ENCODE data around the gene SLC48A1.
"Not testable (repeated sequence)": the region's sequence is repeated elsewhere in the genome, so short reads cannot be mapped to it uniquely, and the experiment has no call there.

SLC48A1 gene

GRCh38 chr12:47791351-47791746, 18.3 kb downstream of the SLC48A1 start:
- DNase-seq (ENCODE audit: low read depth): no peak

DNA sequence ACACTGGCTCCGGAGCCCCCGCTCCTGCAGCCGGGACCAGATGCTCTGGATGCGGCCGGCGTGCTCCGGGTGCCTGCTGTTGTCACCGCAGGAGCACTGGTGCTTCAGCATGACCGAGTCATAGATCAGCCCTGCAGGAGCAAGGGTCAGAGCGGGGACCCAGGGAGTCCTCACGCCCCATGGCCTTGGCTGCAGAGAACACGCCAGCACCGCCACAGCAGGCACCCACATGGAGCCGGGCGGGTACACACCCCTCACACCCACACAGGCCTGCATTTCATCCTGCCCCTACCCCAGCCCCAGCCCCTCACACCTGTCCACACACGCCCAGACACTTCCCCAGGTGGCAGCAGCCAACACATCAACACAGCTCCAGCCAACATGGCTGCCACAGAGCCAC, 18.8 kb downstream of the SLC48A1 start:
- DNase-seq (ENCODE audit: low read depth): no peak

DNA sequence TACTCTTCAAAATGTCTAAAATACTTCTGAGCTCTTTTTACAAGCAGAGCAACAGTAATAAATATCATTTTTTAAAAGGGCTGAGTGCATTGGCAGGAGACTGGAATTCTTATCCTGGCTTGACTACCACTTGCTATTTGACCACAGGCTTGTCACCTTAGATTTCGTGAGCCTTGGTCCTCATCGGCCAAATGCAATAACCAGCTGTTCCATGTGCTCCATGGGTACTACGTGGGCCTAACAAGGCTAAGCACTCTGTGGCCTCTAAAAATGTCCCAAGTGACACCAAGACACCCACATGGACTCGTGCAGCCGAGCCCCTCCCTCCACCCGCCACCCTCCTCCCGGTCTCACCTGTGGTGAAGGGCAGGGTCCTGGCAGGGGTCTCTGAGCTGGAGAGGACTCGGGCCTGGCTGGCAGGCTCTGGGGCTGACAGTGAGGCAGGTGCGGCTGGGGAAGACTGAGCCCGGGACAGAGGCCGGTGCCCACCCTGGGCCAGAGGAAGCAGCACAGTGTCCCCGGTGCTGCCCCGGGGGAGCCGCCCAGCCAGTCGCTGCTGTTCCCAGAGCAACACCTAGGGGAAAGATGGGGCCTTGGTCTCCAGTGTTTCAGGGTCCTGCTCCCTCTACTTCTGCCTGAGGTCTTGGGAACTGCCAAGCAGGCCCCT, 20.1 kb downstream of the SLC48A1 start:
- no peak for DNase-seq (ENCODE audit: low read depth)

- no peak for DNase-seq (ENCODE audit: low read depth)
Measured at GRCh38 chr12:47794679-47795078, 21.6 kb downstream of the SLC48A1 start.

- DNase-seq (ENCODE audit: low read depth): no peak
Measured at GRCh38 chr12:47795121-47795813, 22.2 kb downstream of the SLC48A1 start.

DNA sequence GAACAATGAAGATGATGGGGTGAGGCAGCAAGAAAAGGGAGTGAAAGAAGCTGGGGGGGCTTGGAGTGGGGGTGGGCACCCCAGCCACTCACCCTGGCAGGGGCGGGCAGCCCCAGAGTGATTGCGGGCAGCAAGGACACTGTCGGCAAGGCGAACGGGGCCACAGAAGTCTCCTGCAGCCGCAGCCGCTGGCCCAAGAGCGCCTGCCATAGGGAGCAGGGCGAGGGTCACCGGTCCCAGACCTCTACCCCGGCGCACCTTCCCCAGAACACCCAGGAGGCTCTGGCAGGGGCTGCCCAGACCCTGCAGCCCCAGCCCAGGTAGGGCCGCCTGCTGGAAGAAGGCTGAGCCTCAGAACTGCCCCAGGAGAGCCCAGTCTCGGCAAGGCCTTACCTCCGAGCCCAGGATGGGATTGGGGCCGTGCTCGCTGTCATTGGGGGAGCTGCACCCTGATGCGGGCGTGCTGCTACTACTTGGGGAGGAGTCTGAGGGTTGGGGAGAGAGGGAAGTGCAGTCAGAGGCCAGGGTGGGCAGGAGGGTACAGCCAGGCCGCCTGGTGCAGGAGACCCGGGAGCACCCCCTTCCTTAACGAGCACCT, 22.9 kb downstream of the SLC48A1 start:
- no peak for DNase-seq (ENCODE audit: low read depth)

- DNase-seq (ENCODE audit: low read depth): no peak
Measured at GRCh38 chr12:47797441-47797840, 24.4 kb downstream of the SLC48A1 start.

GRCh38 chr12:47798382-47798948, 25.4 kb downstream of the SLC48A1 start:
- no peak for DNase-seq (ENCODE audit: low read depth)

GRCh38 chr12:47799357-47799955, 26.4 kb downstream of the SLC48A1 start:
- no peak for DNase-seq (ENCODE audit: low read depth)

DNA sequence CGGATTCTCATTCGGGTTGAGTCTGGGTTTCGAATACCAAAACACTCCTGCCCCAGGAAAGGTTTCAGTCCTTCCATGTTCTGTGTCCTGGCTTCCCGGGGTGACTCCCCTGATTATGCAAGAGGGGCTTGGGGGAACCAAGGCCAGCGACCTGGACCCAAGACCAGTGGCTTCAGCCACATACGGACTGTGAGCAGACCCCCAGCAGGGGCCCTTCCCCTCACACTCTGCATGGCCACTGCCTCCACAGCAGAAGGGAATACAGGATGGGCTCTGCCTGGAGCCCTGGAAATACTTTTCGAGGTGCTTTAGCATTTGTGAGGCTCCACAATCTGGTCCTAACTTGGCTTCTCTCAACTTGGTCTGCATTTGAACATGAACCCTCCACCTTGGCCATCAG, 27.5 kb downstream of the SLC48A1 start:
- no peak for DNase-seq (ENCODE audit: low read depth)

- DNase-seq (ENCODE audit: low read depth): no peak
Measured at GRCh38 chr12:47801170-47801903, 28.3 kb downstream of the SLC48A1 start.

GRCh38 chr12:47801904-47802246, 28.8 kb downstream of the SLC48A1 start:
- no peak for DNase-seq (ENCODE audit: low read depth)

DNA sequence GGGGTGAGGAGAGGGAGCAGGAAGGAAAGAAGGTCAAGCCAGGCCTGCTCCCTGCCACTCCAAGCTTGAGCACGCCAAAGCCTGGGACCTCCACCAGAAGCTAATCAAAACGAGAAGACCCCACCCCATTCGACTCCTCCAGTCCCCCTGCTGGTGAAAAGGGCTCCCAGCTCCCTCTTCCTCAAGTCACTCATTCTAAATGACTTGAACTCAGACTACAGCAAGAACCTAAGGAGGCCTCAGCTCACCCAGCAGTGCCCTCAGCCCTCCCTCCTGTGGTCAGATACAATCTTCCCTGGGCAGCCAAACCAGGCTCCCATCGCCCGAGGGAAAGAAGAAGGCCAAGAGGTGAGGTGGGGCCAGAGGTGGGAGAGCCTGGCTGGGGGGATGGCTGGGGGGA, 29.3 kb downstream of the SLC48A1 start:
- no peak for DNase-seq (ENCODE audit: low read depth)

DNA sequence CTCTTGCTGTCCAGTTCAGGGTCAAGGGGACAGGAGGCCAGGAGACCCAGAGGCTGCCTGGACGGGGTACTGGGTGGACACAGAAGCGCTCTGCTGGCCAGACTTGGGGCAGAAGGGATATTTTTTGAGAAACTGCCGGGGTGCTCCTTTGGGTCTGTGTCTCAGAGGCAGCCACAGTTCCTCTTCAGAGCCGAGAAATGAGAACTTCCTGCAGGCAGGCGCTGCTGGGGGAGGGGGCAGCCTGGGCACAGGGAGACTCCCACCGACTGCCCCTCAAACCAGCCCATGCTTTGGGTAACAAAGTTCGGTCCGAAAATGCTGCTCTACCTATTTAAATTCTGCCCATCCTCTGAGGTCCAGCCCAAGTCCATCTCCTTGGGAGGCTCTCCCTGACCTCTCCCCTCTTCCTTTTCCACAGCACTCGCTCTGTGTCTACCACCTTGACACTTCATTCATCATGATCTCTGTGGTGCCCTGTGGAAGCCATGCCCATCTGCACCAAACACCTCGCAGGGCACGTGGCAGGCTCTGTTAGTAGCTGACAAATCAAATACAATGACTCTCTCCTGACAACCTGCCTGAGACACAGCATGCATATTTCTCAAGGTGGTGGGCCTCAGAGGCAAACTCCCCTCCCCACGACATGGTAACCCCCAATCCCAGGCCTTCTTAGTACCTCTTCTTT, 30.3 kb downstream of the SLC48A1 start:
- DNase-seq (ENCODE audit: low read depth): no peak

DNA sequence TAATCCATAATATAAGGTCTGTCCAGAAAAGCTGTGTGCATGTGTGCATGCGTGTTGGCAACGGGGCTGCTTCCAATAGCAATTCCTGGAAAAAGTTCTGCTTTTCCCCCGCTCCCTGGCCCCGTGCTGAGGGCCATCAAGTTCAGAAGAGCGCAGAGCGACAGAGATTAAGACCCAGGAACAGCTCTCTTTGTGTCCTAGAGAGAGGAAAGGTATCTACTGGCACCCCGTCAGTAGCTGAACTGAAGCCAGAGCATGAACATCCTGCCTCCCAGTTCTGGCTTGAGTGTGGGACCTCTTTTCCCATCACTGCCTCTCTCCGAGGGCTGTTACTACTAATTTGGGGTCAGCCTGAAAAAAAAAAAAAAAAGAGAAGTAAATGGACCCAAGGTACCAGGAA, 31.1 kb downstream of the SLC48A1 start:
- no peak for DNase-seq (ENCODE audit: low read depth)

- DNase-seq (ENCODE audit: low read depth): no peak
Measured at GRCh38 chr12:47805417-47805816, 32.4 kb downstream of the SLC48A1 start.

GRCh38 chr12:47807338-47807737, 34.3 kb downstream of the SLC48A1 start:
- DNase-seq (ENCODE audit: low read depth): no peak

GRCh38 chr12:47808050-47808449, 35.0 kb downstream of the SLC48A1 start:
- peak; percentile 78 for DNase-seq (ENCODE audit: low read depth)

DNA sequence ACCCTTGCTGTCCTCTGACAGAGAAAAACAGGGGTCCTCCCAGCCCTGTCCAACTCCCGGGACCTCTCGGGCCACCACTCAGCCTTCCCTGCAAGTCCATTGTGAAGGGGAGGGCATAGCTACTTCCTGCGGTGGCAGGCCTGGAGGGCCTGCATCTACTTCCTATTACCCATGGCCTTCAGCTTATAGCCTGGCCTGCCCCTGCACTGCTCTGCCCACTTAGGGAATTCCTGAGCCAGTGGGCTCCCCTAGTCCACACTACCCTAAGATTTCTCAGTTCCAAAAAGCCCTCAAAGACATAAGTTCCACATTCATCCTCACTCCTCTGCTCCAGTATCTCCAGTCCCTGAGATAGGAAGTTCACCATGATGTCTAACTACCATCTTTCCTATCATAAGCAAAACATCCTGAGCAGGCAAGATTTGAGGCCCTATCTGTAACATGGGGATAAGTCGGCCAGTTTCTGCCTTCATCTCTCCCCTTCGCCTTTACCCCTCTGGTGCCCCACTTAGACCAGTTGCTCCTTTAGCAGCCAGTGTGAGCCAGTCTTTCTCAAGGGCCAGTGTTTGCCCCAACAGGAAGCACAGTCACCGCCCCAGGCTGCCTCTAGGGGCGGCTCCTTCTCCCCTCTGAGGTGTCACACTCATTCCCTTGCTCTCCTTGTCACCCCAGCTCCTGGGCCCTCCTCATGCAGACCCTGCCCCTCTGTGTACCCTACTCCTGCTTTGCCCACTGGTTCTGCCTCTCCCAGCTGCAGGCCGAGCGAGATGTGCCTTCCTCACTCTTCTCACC, 35.7 kb downstream of the SLC48A1 start:
- no peak for DNase-seq (ENCODE audit: low read depth)

GRCh38 chr12:47809518-47809917, 36.5 kb downstream of the SLC48A1 start:
- not testable (repeated sequence) for DNase-seq (ENCODE audit: low read depth)

GRCh38 chr12:47811072-47811396, 38.0 kb downstream of the SLC48A1 start:
- DNase-seq (ENCODE audit: low read depth): no peak
